Neural cell (in vitro differentiated cells): Measurements from ENCODE around the gene BRIP1. TPM values are rescaled to one million over a fixed set of nuclear protein-coding genes. Genes with fewer than 3 reads are reported as not detected.

Experiments used
- H2AFZ ChIP-seq: fragments of 200-600, 300-800 bp; sonication (generic), shearing (Covaris generic); 2 replicates; pipeline ENCODE4 v1.6.0; 2014; ENCODE audit warnings: low read depth, mild to moderate bottlenecking, antibody characterized with exemption, low read length, moderate library complexity
- H3F3A ChIP-seq: fragments of 200-600 bp; shearing (Covaris generic); 2 replicates; pipeline ENCODE4 v1.6.1; 2016; ENCODE audit warnings: mild to moderate bottlenecking, moderate library complexity, mixed read lengths, antibody characterized with exemption, low read length; ENCODE audit not compliant: insufficient read depth, poor library complexity, severe bottlenecking
- H3K27ac ChIP-seq: fragments of 200-600, 300-800 bp; sonication (generic), shearing (Covaris generic); 2 replicates; pipeline ENCODE4 v1.5.1; 2014; ENCODE audit warnings: mild to moderate bottlenecking, low read length, moderate library complexity
- H3K27me3 ChIP-seq: fragments of 300-800, 200-600 bp; sonication (generic), shearing (Covaris generic); 2 replicates; pipeline ENCODE4 v1.6.0; 2014; ENCODE audit warnings: mild to moderate bottlenecking, low read depth, low read length, moderate library complexity; ENCODE audit not compliant: insufficient read depth
- H3K36me3 ChIP-seq: fragments of 300-800, 200-600 bp; sonication (generic), shearing (Covaris generic); 2 replicates; pipeline ENCODE4 v1.5.1; 2014; ENCODE audit warnings: mild to moderate bottlenecking, antibody characterized with exemption, low read length, moderate library complexity; ENCODE audit not compliant: insufficient read depth
- H3K4me2 ChIP-seq: fragments of 300-800, 200-600 bp; sonication (generic), shearing (Covaris generic); 2 replicates; pipeline ENCODE4 v1.6.0; 2014; ENCODE audit warnings: mild to moderate bottlenecking, low read length
- H3K4me3 ChIP-seq: fragments of 300-800, 200-600 bp; sonication (generic), shearing (Covaris generic); 2 replicates; pipeline ENCODE4 v1.5.1; 2014; ENCODE audit warnings: mild to moderate bottlenecking, low read length, moderate library complexity
- H3K79me2 ChIP-seq: fragments of 200-600 bp; shearing (Covaris generic); replicated peaks from 2 replicates; pipeline ENCODE4 v1.6.0; 2014; ENCODE audit warnings: mild to moderate bottlenecking, low read length, moderate library complexity; ENCODE audit not compliant: insufficient read depth
- H3K9ac ChIP-seq: fragments of 300-800, 200-600 bp; sonication (generic), shearing (Covaris generic); 2 replicates; pipeline ENCODE4 v1.6.1; 2016; ENCODE audit warnings: mild to moderate bottlenecking, low read length, mixed read lengths
- H3K9me2 ChIP-seq: fragments of 200-600 bp; shearing (Covaris generic); 2 replicates; pipeline ENCODE4 v1.6.1; 2016; ENCODE audit warnings: mild to moderate bottlenecking, low read length, mixed read lengths; ENCODE audit not compliant: insufficient read depth
- H3K9me3 ChIP-seq: fragments of 200-600, 300-800 bp; sonication (generic), shearing (Covaris generic); 2 replicates; pipeline ENCODE4 v1.6.1; 2016; ENCODE audit warnings: mild to moderate bottlenecking, mixed run types, low read length, moderate library complexity, mixed read lengths
- H4K20me1 ChIP-seq: fragments of 200-600 bp; shearing (Covaris generic); 2 replicates; pipeline ENCODE4 v1.6.1; 2016; ENCODE audit warnings: mild to moderate bottlenecking, mixed run types; ENCODE audit not compliant: insufficient read depth
- CTCF ChIP-seq: fragments of 450-650 bp; IDR thresholded peaks from 2 replicates; pipeline ENCODE4 v1.5.1; 2014; ENCODE audit warnings: antibody characterized with exemption, mild to moderate bottlenecking, moderate library complexity; ENCODE audit not compliant: poor library complexity, severe bottlenecking
- EP300 ChIP-seq: fragments of 450-650 bp; conservative IDR thresholded peaks from 2 replicates; pipeline ENCODE4 v1.6.1; 2014; ENCODE audit warnings: antibody characterized with exemption, mild to moderate bottlenecking, moderate library complexity; ENCODE audit not compliant: poor library complexity, severe bottlenecking
- EZH2 ChIP-seq: fragments of 200-600, 300-800 bp; shearing (Covaris generic), sonication (generic); IDR thresholded peaks from 2 replicates; pipeline ENCODE4 v1.6.1; 2014; ENCODE audit warnings: antibody characterized with exemption, low read length, borderline replicate concordance, mild to moderate bottlenecking; ENCODE audit not compliant: insufficient read depth, poor library complexity, severe bottlenecking
- MXI1 ChIP-seq: fragments of 450-650 bp; conservative IDR thresholded peaks from 2 replicates; pipeline ENCODE4 v1.6.1; 2014; ENCODE audit warnings: antibody characterized with exemption, mild to moderate bottlenecking; ENCODE audit not compliant: poor library complexity, severe bottlenecking
- POLR2AphosphoS5 ChIP-seq: IDR thresholded peaks from 2 replicates; pipeline ENCODE4 v1.6.1; 2012
- RAD21 ChIP-seq: fragments of 450-650 bp; conservative IDR thresholded peaks from 2 replicates; pipeline ENCODE4 v1.6.1; 2014; ENCODE audit warnings: antibody characterized with exemption, mild to moderate bottlenecking, moderate library complexity
- REST ChIP-seq: IDR thresholded peaks from 2 replicates; pipeline ENCODE4 v1.6.1; 2012; ENCODE audit warnings: borderline replicate concordance
- SMC3 ChIP-seq: fragments of 450-650 bp; conservative IDR thresholded peaks from 2 replicates; pipeline ENCODE4 v1.6.1; 2014; ENCODE audit warnings: antibody characterized with exemption, mild to moderate bottlenecking, moderate library complexity; ENCODE audit not compliant: poor library complexity
- TAF1 ChIP-seq: IDR thresholded peaks from 2 replicates; pipeline ENCODE4 v1.6.1; 2012; ENCODE audit warnings: low read depth
- polyA plus RNA-seq: library from polyadenylated mRNA; depleted of rRNA; stranded (reverse); fragments of >200 nt; gene quantifications from 2 replicates; pipeline ENCODE4 v1.2.3, GENCODE V29; 2014

The BRIP1 gene
- polyA plus RNA-seq, 1 donor from 2014 or later: 0.47 TPM

- TF ChIP-seq EZH2: no peak
- no peak for TF ChIP-seq SMC3
- TF ChIP-seq TAF1: no peak
- TF ChIP-seq RAD21: no peak
- no peak for TF ChIP-seq CTCF
- no peak for TF ChIP-seq REST
- TF ChIP-seq EP300: no peak
- no peak for TF ChIP-seq MXI1
- TF ChIP-seq POLR2AphosphoS5: no peak
- no peaks in the 10 kb centered on the region for H3F3A ChIP-seq
- no peak overlapping the region for H3K9ac ChIP-seq
- no peaks in the 10 kb centered on the region for H3K9me2 ChIP-seq
- H3K79me2 ChIP-seq: no peaks in the 10 kb centered on the region
- H3K27ac ChIP-seq: no peak overlapping the region
- no peak overlapping the region for H3K4me3 ChIP-seq
- no peaks in the 10 kb centered on the region for H3K36me3 ChIP-seq
- no peaks in the 10 kb centered on the region for H3K27me3 ChIP-seq
- H3K4me2 ChIP-seq: no peak overlapping the region
- no peaks in the 10 kb centered on the region for H4K20me1 ChIP-seq
- H2AFZ ChIP-seq: no peak overlapping the region
- no peaks in the 10 kb centered on the region for H3K9me3 ChIP-seq
Measured at GRCh38 chr17:61806081-61806828, 57.1 kb downstream of the BRIP1 start.

DNA sequence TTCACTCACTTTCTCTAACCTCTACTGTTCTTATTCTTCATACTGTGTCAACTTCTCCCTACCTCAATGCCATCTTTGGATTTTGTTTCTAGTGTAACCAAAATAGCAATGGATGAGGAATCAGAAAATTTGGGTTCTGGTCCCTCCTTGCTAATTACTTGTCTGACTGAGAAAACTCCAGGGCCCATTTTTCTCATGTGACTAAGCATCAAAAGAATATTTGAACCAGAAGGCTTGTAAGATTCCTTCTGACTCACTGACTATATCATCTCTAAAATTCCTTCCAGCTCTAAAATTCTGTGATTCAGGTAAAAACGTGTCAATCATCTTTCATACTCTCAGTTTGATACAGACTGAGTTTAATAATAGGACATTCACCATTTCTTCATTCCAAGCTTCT is 57.9 kb downstream of the BRIP1 start:
- H4K20me1 ChIP-seq: no peaks in the 10 kb centered on the region
- H3K9me3 ChIP-seq: no peaks in the 10 kb centered on the region
- no peaks in the 10 kb centered on the region for H3K27me3 ChIP-seq
- H2AFZ ChIP-seq: no peak overlapping the region
- H3K36me3 ChIP-seq: no peaks in the 10 kb centered on the region
- H3K4me3 ChIP-seq: no peak overlapping the region
- H3K9ac ChIP-seq: no peak overlapping the region
- no peak overlapping the region for H3K4me2 ChIP-seq
- H3K27ac ChIP-seq: no peak overlapping the region
- no peaks in the 10 kb centered on the region for H3K79me2 ChIP-seq
- no peak for TF ChIP-seq REST
- no peak for TF ChIP-seq CTCF
- no peak for TF ChIP-seq RAD21
- TF ChIP-seq POLR2AphosphoS5: no peak
- no peak for TF ChIP-seq EZH2
- no peak for TF ChIP-seq TAF1
- TF ChIP-seq EP300: no peak
- TF ChIP-seq MXI1: no peak
- TF ChIP-seq SMC3: no peak
- H3K9me2 ChIP-seq: no peaks in the 10 kb centered on the region
- H3F3A ChIP-seq: no peaks in the 10 kb centered on the region
